HG03060 (cell line): Measurements from ENCODE around the gene FRG1.
"Not testable (repeated sequence)": the region's sequence is repeated elsewhere in the genome, so short reads cannot be mapped to it uniquely, and the experiment has no call there.

ENCODE experiments used
- ATAC-seq: cut with Tn5 transposase; IDR thresholded peaks from one replicate; pipeline ENCODE4 v1.9.1; 2021; ENCODE audit warnings: low read depth, moderate number of reproducible peaks; ENCODE audit not compliant: unreplicated experiment

The FRG1 gene

GRCh38 chr4:189984661-189985060 is 44.0 kb downstream of the FRG1 start:
- not testable (repeated sequence) for ATAC-seq

GRCh38 chr4:189985651-189986243 is 45.1 kb downstream of the FRG1 start:
- not testable (repeated sequence) for ATAC-seq

GRCh38 chr4:189988877-189989431 is 48.3 kb downstream of the FRG1 start:
- no peak for ATAC-seq

- ATAC-seq = not testable (repeated sequence)
Measured at GRCh38 chr4:189989941-189990340, 49.3 kb downstream of the FRG1 start.
